ENCODE measurements around the gene C16orf96.

Gene C16orf96

GRCh38 chr16:4615384-4616046 is 59.4 kb downstream of the C16orf96 start:
- TF ChIP-seq POLR2A (IDR thresholded peaks at IDR 0.05; ENCODE audit: low read depth, low read length): no peak
- TF ChIP-seq TAF1 (IDR thresholded peaks at IDR 0.05; ENCODE audit: borderline replicate concordance, low read depth, low read length): no peak
- TF ChIP-seq POLR2AphosphoS5 (IDR thresholded peaks at IDR 0.05; ENCODE audit: low read depth, low read length): no peak
- DNase-seq (ENCODE audit: insufficient read length): no peak
- FAIRE-seq: no peak

GRCh38 chr16:4616047-4616811 is 60.1 kb downstream of the C16orf96 start:
- DNase-seq (ENCODE audit: insufficient read length) (peak; percentile 98), FAIRE-seq (peak; percentile 98)
- TF ChIP-seq POLR2AphosphoS5 (IDR thresholded peaks at IDR 0.05; ENCODE audit: low read depth, low read length) (peak; percentile 44; the same call in 1 of the 2 replicates), TAF1 (IDR thresholded peaks at IDR 0.05; ENCODE audit: borderline replicate concordance, low read depth, low read length) (no peak; the same call in 1 of the 2 replicates), POLR2A (IDR thresholded peaks at IDR 0.05; ENCODE audit: low read depth, low read length) (peak; percentile 72)

GRCh38 chr16:4617880-4618279 is 61.7 kb downstream of the C16orf96 start:
- TF ChIP-seq POLR2AphosphoS5 (IDR thresholded peaks at IDR 0.05; ENCODE audit: low read depth, low read length): no peak
- TF ChIP-seq TAF1 (IDR thresholded peaks at IDR 0.05; ENCODE audit: borderline replicate concordance, low read depth, low read length): no peak
- TF ChIP-seq POLR2A (IDR thresholded peaks at IDR 0.05; ENCODE audit: low read depth, low read length): no peak
- FAIRE-seq (no peak), DNase-seq (ENCODE audit: insufficient read length) (no peak)

- TF ChIP-seq POLR2A (IDR thresholded peaks at IDR 0.05; ENCODE audit: low read depth, low read length): no peak
- no peak for FAIRE-seq
- DNase-seq (ENCODE audit: insufficient read length): no peak
Observed at GRCh38 chr16:4618645-4619418, 62.7 kb downstream of the C16orf96 start.

GRCh38 chr16:4623593-4623992 is 67.5 kb downstream of the C16orf96 start:
- FAIRE-seq (no peak), DNase-seq (ENCODE audit: insufficient read length) (no peak)
- TF ChIP-seq POLR2AphosphoS5 (IDR thresholded peaks at IDR 0.05; ENCODE audit: low read depth, low read length): no peak
- no peak for TF ChIP-seq TAF1 (IDR thresholded peaks at IDR 0.05; ENCODE audit: borderline replicate concordance, low read depth, low read length)
- no peak for TF ChIP-seq POLR2A (IDR thresholded peaks at IDR 0.05; ENCODE audit: low read depth, low read length)

- peak; percentile 91 for DNase-seq (ENCODE audit: insufficient read length)
- FAIRE-seq: peak; percentile 98
- TF ChIP-seq POLR2AphosphoS5 (IDR thresholded peaks at IDR 0.05; ENCODE audit: low read depth, low read length) (no peak), TAF1 (IDR thresholded peaks at IDR 0.05; ENCODE audit: borderline replicate concordance, low read depth, low read length) (no peak)
Observed at GRCh38 chr16:4624015-4624826, 68.1 kb downstream of the C16orf96 start, which contains the start of gene MGRN1. TSS of gene MGRN1 (plus strand) at chr16:4624826. CDS start at chr16:4624961, 135 bp downstream.

- TF ChIP-seq POLR2A (IDR thresholded peaks at IDR 0.05; ENCODE audit: low read depth, low read length) (peak; percentile 86), TAF1 (IDR thresholded peaks at IDR 0.05; ENCODE audit: borderline replicate concordance, low read depth, low read length) (peak; percentile 22; the same call in 1 of the 2 replicates), POLR2AphosphoS5 (IDR thresholded peaks at IDR 0.05; ENCODE audit: low read depth, low read length) (no peak; the same call in 1 of the 2 replicates)
- DNase-seq (ENCODE audit: insufficient read length): peak; percentile 81
- FAIRE-seq: no peak
Observed at GRCh38 chr16:4624827-4625559, 68.9 kb downstream of the C16orf96 start.

GRCh38 chr16:4625560-4626159 is 69.5 kb downstream of the C16orf96 start:
- no peak; the same call in 1 of the 2 replicates for TF ChIP-seq POLR2AphosphoS5 (IDR thresholded peaks at IDR 0.05; ENCODE audit: low read depth, low read length)
- no peak for TF ChIP-seq POLR2A (IDR thresholded peaks at IDR 0.05; ENCODE audit: low read depth, low read length)
- 0 out of 2 replicates have a peak, but pooled peaks have one; percentile 14 for TF ChIP-seq TAF1 (IDR thresholded peaks at IDR 0.05; ENCODE audit: borderline replicate concordance, low read depth, low read length)
- FAIRE-seq (no peak), DNase-seq (ENCODE audit: insufficient read length) (peak; percentile 35)

GRCh38 chr16:4626396-4626795 is 70.3 kb downstream of the C16orf96 start:
- FAIRE-seq (no peak), DNase-seq (ENCODE audit: insufficient read length) (no peak)
- TF ChIP-seq TAF1 (IDR thresholded peaks at IDR 0.05; ENCODE audit: borderline replicate concordance, low read depth, low read length) (no peak), POLR2A (IDR thresholded peaks at IDR 0.05; ENCODE audit: low read depth, low read length) (no peak), POLR2AphosphoS5 (IDR thresholded peaks at IDR 0.05; ENCODE audit: low read depth, low read length) (no peak)

- DNase-seq (ENCODE audit: insufficient read length): no peak
- TF ChIP-seq POLR2A (IDR thresholded peaks at IDR 0.05; ENCODE audit: low read depth, low read length) (no peak), TAF1 (IDR thresholded peaks at IDR 0.05; ENCODE audit: borderline replicate concordance, low read depth, low read length) (no peak)
- no peak for FAIRE-seq
Observed at GRCh38 chr16:4628283-4628682, 72.1 kb downstream of the C16orf96 start.

Data from GM12892 (cell line).